NCI-H446 treated with DMSO at 0.1 percent for 48 hours (cell line): Measurements from ENCODE around the gene ALG14.

Source experiments
- DNase-seq: peaks from one replicate; lab custom pipeline; 2025; lab: John Stamatoyannopoulos, UW

The ALG14 gene

GRCh38 chr1:94927405-94928175, 145.2 kb downstream of the ALG14 start:
- peak; percentile 14 for DNase-seq

- peak; percentile 91 for DNase-seq
Measured at GRCh38 chr1:94926915-94927404, 145.8 kb downstream of the ALG14 start, which contains the start of gene CNN3. TSS of gene CNN3 (minus strand) at chr1:94927110. CDS start at chr1:94926894, 216 bp downstream.

GRCh38 chr1:94926126-94926914, 146.4 kb downstream of the ALG14 start:
- peak; percentile 64 for DNase-seq

- peak; percentile 85 for DNase-seq
Measured at GRCh38 chr1:94925561-94926125, 147.1 kb downstream of the ALG14 start.

- peak; percentile 9 for DNase-seq
Measured at GRCh38 chr1:94925004-94925403, 147.7 kb downstream of the ALG14 start.
